Type B pancreatic cell (in vitro differentiated cells): ENCODE measurements around the gene RPL37A. TPM values are rescaled to one million over a fixed set of nuclear protein-coding genes. Genes with fewer than 3 reads are reported as not detected.

Source experiments
- DNase-seq: peaks from one replicate; pipeline ENCODE4 v3.0.0; 2021; ENCODE audit warnings: mixed read lengths; ENCODE audit not compliant: unreplicated experiment; ENCODE audit errors: extremely low spot score
- H3K27ac Mint-ChIP-seq: 2 replicates; pipeline ENCODE4 v1.8.0; 2021; ENCODE audit warnings: mild to moderate bottlenecking, mixed read lengths
- H3K27me3 Mint-ChIP-seq: 2 replicates; pipeline ENCODE4 v1.8.0; 2021; ENCODE audit warnings: mixed read lengths
- H3K36me3 Mint-ChIP-seq: 2 replicates; pipeline ENCODE4 v1.8.0; 2021; ENCODE audit warnings: mixed read lengths
- H3K4me1 Mint-ChIP-seq: one replicate; pipeline ENCODE4 v1.8.0; 2021; ENCODE audit warnings: mixed read lengths; ENCODE audit not compliant: unreplicated experiment
- H3K4me3 Mint-ChIP-seq: 2 replicates; pipeline ENCODE4 v1.8.0; 2021; ENCODE audit warnings: mild to moderate bottlenecking, mixed read lengths
- H3K9me3 Mint-ChIP-seq: 2 replicates; pipeline ENCODE4 v1.8.0; 2021; ENCODE audit warnings: mixed read lengths
- total RNA-seq: library from RNA; stranded (reverse); gene quantifications from 2 replicates; pipeline ENCODE4 v1.2.1, GENCODE V29; 2021; ENCODE audit warnings: low replicate concordance
- TF ChIP-seq, protein P1 (sequence below): fragments of 200-600 bp; sonication (generic); conservative IDR thresholded peaks from 2 replicates; pipeline ENCODE4 v1.5.0; 2021; ENCODE audit warnings: antibody characterized with exemption, mild to moderate bottlenecking

RPL37A gene
- total RNA-seq, 1 donor from 2014 or later = 3,098 TPM

- no peak for DNase-seq
- H3K4me3 Mint-ChIP-seq = peak overlapping the region; percentile 76
- no peaks in the 10 kb centered on the region for H3K36me3 Mint-ChIP-seq
- H3K4me1 Mint-ChIP-seq = peaks cover 32% of the 10 kb centered on the region
- TF ChIP-seq, protein P1, sequence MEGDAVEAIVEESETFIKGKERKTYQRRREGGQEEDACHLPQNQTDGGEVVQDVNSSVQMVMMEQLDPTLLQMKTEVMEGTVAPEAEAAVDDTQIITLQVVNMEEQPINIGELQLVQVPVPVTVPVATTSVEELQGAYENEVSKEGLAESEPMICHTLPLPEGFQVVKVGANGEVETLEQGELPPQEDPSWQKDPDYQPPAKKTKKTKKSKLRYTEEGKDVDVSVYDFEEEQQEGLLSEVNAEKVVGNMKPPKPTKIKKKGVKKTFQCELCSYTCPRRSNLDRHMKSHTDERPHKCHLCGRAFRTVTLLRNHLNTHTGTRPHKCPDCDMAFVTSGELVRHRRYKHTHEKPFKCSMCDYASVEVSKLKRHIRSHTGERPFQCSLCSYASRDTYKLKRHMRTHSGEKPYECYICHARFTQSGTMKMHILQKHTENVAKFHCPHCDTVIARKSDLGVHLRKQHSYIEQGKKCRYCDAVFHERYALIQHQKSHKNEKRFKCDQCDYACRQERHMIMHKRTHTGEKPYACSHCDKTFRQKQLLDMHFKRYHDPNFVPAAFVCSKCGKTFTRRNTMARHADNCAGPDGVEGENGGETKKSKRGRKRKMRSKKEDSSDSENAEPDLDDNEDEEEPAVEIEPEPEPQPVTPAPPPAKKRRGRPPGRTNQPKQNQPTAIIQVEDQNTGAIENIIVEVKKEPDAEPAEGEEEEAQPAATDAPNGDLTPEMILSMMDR = no peak
- H3K9me3 Mint-ChIP-seq = no peaks in the 10 kb centered on the region
- H3K27me3 Mint-ChIP-seq = no peaks in the 10 kb centered on the region
- peak overlapping the region; percentile 76 for H3K27ac Mint-ChIP-seq
Measured at GRCh38 chr2:216490061-216490460, 8.6 kb upstream of the RPL37A start.

DNA sequence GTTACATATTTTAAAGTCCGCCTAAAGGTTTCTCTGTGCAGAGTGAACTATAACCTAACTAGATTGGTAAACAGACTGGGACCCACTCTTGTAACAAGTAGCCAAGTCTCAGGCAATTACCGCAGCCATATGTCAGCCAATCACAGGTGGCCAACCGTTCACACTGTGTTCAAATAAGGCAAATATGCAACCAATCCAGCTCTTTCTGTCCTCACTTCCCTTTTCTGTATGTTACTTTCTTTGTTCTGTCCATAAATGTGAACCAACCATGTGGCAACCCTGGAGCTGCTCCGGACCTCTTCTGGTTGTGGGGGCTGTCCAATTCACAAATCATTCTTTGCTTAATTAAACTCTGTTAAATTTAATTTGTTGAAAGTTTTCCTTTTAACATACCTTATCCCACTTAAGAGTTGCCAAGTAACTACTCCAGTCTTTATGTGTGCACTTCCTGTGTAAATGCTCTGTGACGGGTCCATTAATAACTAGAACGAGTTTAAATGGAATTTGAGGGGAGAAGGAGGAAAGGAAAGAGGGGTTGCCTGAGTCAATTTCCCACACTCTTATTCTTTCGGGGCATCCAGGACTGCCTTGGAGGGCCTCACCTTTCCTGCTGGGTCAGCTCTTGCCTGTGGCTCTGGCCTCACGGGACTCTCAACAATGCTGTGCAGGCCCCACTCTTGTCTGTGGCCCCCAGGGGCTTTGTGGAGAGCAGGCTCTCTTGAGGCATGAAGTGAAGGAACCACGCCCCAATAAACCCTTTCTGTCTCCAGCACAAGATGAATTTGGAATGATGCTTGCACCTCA lies 6.6 kb upstream of the RPL37A start:
- H3K4me3 Mint-ChIP-seq = peak overlapping the region; percentile 30
- peak overlapping the region; percentile 70 for H3K27ac Mint-ChIP-seq
- H3K36me3 Mint-ChIP-seq = no peaks in the 10 kb centered on the region
- no peaks in the 10 kb centered on the region for H3K27me3 Mint-ChIP-seq
- TF ChIP-seq, protein P1 = no peak
- no peak for DNase-seq
- H3K9me3 Mint-ChIP-seq = no peaks in the 10 kb centered on the region
- H3K4me1 Mint-ChIP-seq = peaks cover 32% of the 10 kb centered on the region

DNA sequence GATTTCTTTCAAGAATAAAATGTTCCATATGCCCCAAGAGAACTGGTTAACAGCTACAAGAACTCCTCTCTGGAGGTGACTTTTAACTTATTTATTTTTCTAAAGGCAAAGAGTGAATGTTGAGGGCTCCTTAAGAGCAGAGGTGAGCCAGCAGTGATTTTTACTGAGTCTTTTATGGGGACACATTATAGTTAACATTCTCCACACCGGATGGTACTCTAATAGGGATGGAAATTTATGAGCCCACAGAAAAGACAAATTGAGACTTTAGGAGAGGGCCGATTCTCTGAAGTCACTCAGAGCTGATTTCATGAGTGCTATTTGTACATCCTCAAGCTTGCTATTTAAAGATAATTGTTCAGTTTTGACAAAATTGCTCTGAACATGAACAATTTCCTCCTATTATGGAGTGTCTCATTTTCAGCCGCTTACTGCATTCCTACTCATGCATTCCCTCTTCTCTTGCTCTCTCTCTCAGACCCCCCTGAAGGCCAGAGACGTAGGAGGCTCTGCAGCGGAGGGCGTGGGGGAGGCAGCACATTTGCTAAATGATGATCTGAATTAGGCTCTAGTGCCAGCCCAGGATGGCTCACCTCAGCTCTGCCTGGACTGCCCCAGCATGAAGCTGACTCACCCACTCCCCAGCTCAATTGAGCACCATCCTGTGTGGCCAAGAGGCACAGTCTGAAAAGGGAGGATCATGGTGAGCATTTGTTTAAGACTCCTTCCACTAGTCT lies 5.9 kb upstream of the RPL37A start:
- H3K36me3 Mint-ChIP-seq = no peaks in the 10 kb centered on the region
- peaks cover 38% of the 10 kb centered on the region for H3K4me1 Mint-ChIP-seq
- peak overlapping the region; percentile 70 for H3K27ac Mint-ChIP-seq
- TF ChIP-seq, protein P1 = no peak
- H3K4me3 Mint-ChIP-seq = peak overlapping the region; percentile 50
- no peaks in the 10 kb centered on the region for H3K9me3 Mint-ChIP-seq
- no peak for DNase-seq
- no peaks in the 10 kb centered on the region for H3K27me3 Mint-ChIP-seq

- peak overlapping the region; percentile 70 for H3K27ac Mint-ChIP-seq
- H3K4me1 Mint-ChIP-seq = peaks cover 44% of the 10 kb centered on the region
- H3K9me3 Mint-ChIP-seq = no peaks in the 10 kb centered on the region
Measured at GRCh38 chr2:216493334-216493685, 5.3 kb upstream of the RPL37A start.

GRCh38 chr2:216495656-216496055 lies 3.0 kb upstream of the RPL37A start:
- no peak for DNase-seq
- Mint-ChIP-seq H3K36me3 (peaks cover 17% of the 10 kb centered on the region), H3K4me1 (peaks cover 51% of the 10 kb centered on the region), H3K4me3 (no peak overlapping the region), H3K27me3 (no peaks in the 10 kb centered on the region), H3K9me3 (no peaks in the 10 kb centered on the region), H3K27ac (no peak overlapping the region)
- TF ChIP-seq, protein P1 = no peak

More at GRCh38 chr2:216493334-216493685, 5.3 kb upstream of the RPL37A start:
- Mint-ChIP-seq H3K4me3 (no peak overlapping the region), H3K27me3 (no peaks in the 10 kb centered on the region), H3K36me3 (no peaks in the 10 kb centered on the region)
- TF ChIP-seq, protein P1 = no peak
- DNase-seq = no peak
